ENCODE results near the gene TBC1D32. TPM values are rescaled to one million over a fixed set of nuclear protein-coding genes. Genes with fewer than 3 reads are reported as not detected.

TBC1D32 gene, protein sequence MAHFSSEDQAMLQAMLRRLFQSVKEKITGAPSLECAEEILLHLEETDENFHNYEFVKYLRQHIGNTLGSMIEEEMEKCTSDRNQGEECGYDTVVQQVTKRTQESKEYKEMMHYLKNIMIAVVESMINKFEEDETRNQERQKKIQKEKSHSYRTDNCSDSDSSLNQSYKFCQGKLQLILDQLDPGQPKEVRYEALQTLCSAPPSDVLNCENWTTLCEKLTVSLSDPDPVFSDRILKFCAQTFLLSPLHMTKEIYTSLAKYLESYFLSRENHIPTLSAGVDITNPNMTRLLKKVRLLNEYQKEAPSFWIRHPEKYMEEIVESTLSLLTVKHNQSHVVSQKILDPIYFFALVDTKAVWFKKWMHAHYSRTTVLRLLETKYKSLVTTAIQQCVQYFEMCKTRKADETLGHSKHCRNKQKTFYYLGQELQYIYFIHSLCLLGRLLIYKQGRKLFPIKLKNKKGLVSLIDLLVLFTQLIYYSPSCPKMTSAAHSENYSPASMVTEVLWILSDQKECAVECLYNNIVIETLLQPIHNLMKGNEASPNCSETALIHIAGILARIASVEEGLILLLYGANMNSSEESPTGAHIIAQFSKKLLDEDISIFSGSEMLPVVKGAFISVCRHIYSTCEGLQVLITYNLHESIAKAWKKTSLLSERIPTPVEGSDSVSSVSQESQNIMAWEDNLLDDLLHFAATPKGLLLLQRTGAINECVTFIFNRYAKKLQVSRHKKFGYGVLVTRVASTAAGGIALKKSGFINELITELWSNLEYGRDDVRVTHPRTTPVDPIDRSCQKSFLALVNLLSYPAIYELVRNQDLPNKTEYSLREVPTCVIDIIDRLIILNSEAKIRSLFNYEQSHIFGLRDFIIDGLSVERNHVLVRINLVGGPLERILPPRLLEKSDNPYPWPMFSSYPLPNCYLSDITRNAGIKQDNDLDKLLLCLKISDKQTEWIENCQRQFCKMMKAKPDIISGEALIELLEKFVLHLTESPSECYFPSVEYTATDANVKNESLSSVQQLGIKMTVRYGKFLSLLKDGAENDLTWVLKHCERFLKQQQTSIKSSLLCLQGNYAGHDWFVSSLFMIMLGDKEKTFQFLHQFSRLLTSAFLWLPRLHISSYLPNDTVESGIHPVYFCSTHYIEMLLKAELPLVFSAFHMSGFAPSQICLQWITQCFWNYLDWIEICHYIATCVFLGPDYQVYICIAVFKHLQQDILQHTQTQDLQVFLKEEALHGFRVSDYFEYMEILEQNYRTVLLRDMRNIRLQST
- 46.6 TPM for total RNA-seq

DNA sequence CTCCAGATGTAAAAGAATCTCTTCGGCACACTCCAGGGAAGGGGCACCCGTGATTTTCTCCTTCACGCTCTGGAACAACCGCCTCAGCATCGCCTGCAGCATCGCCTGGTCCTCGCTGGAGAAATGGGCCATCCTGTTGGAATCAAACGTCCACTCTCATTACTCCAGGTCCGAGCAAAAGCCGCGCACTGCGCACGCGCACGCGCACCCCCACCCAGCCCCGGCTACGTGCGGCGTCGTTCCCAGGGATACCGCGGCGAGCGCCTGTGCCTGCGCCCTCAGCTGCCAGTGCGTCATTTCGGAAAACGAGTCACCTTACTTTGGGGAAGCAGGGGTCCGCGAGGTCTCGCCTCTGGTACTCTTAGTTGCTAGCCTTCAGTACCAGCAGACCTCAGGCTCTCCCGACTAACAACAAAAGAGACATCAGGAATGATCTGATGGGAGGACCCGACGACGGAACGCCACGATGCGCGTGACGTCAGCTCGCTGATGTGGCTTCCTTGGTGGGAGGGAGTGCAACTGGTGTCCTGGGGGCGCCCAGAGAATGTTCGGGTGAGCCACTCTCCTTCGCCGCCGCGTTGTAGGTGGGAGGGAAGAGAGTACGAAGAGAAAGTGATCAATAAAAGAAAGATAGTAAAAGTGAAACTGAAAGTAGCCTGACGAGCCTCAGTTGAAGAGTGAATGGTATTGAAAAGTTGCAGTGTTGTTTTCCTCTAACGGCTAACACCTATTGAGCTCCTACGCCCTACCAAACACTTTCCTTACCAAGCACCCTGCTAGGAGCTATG lies at the start of gene TBC1D32:
Gene TBC1D32 (minus strand): TSS at position 182 of the 788 bp plus-strand sequence. CDS start 50 bp downstream, at position 132.

Small RNAs within 50 kb of the gene (small RNA-seq; reads per million reads assigned to genes)
- not detected for gene RF00019
- gene RNU6-1286P = not detected

Other genes with a start within 250 kb of the TBC1D32 start
- gene GJA1, start 101.2 kb upstream of the TBC1D32 start, total RNA-seq = 218 TPM

All from diencephalon (tissue), 1 donor.